Measurements from ENCODE around the gene GOLGA6L10.
"Not testable (repeated sequence)": the region's sequence is repeated elsewhere in the genome, so short reads cannot be mapped to it uniquely, and the experiment has no call there.

- not testable (repeated sequence) for TF ChIP-seq POLR2AphosphoS5, POLR2A (IDR thresholded peaks at IDR 0.05; ENCODE audit: low read depth, low read length)
Measured at GRCh38 chr15:82316247-82317090, 32.8 kb downstream of the GOLGA6L10 start.
